Measurements from ENCODE around the gene NFKBIZ.

GRCh38 chr3:101865751-101866509, 16.6 kb downstream of the NFKBIZ start:
- TF ChIP-seq CTCF (IDR thresholded peaks at IDR 0.05; ENCODE audit: low read depth, low read length, missing input control), result no peak
- peak; percentile 12 for TF ChIP-seq MAX (IDR thresholded peaks at IDR 0.05)
- no peak for TF ChIP-seq ZBTB33 (IDR thresholded peaks at IDR 0.05)
- peak in 1 of 2 donors; percentile 57 for TF ChIP-seq JUND (IDR thresholded peaks at IDR 0.05)
- no peak for TF ChIP-seq GABPA (IDR thresholded peaks at IDR 0.05 in 1 of 2, conservative IDR thresholded peaks at IDR 0.05 in 1 of 2)

All from liver (tissue), 3 donors.